PC-3 (cell line): Measurements from ENCODE around the gene PLSCR3. TPM values are rescaled to one million over a fixed set of nuclear protein-coding genes. Genes with fewer than 3 reads are reported as not detected.
A peak's percentile ranks its signal among the peaks of the same experiment; 100 is the strongest.

Source experiments
- ATAC-seq: fragments of 200-7000 bp; cut with Tn5 transposase; 2 replicates; pipeline ENCODE4 v1.9.1; 2020; ENCODE audit warnings: mild to moderate bottlenecking, moderate library complexity
- BruUV-seq: library from RNA; stranded (reverse); fragments of 400-500 nt; replicated peaks from 2 replicates; lab custom pipeline; 2021; lab: Mats Ljungman, UMichigan
- CTCF ChIA-PET: fragments of 300-600 bp; sonication (Branson Sonifier 250); formaldehyde crosslinking; loops from one replicate; lab custom pipeline; 2022; ENCODE audit warnings: antibody characterized with exemption; lab: Charles Lee
- POLR2A ChIA-PET: fragments of 300-600 bp; sonication (Branson Sonifier 250); formaldehyde crosslinking; loops from one replicate; lab custom pipeline; 2022; ENCODE audit warnings: antibody characterized with exemption; ENCODE audit not compliant: unreplicated experiment; lab: Charles Lee
- DNase-seq: peaks from one replicate; pipeline ENCODE4 v3.0.0-alpha.2; 2015
- H2AFZ ChIP-seq: fragments of 300-600 bp; sonication (generic); 2 replicates; pipeline ENCODE4 v1.6.0; 2016; ENCODE audit warnings: antibody characterized with exemption, low read length
- H3F3A ChIP-seq: fragments of 300-600 bp; sonication (generic); one replicate; pipeline ENCODE4 v1.6.0; 2017; ENCODE audit warnings: antibody characterized with exemption, low read length, control low read depth, mild to moderate bottlenecking; ENCODE audit not compliant: unreplicated experiment
- H3K27ac ChIP-seq: fragments of 300-600 bp; sonication (generic); 2 replicates; pipeline ENCODE4 v1.5.1; 2016; ENCODE audit warnings: mild to moderate bottlenecking, low read length
- H3K27me3 ChIP-seq: fragments of 300-600 bp; sonication (generic); 2 replicates; pipeline ENCODE4 v1.6.1; 2016; ENCODE audit warnings: low read length, mixed read lengths
- H3K36me3 ChIP-seq: fragments of 300-600 bp; sonication (generic); 2 replicates; pipeline ENCODE4 v1.6.1; 2016; ENCODE audit warnings: low read depth, mixed run types, low read length, mixed read lengths
- H3K4me1 ChIP-seq: fragments of 300-600 bp; sonication (generic); 2 replicates; pipeline ENCODE4 v1.5.1; 2016; ENCODE audit warnings: low read length; ENCODE audit not compliant: insufficient read depth
- H3K4me2 ChIP-seq: fragments of 300-600 bp; sonication (generic); 2 replicates; pipeline ENCODE4 v1.6.0; 2016; ENCODE audit warnings: low read length
- H3K4me3 ChIP-seq: fragments of 300-600 bp; sonication (generic); 2 replicates; pipeline ENCODE4 v1.5.1; 2016; ENCODE audit warnings: mild to moderate bottlenecking, low read length, mixed read lengths
- H3K79me2 ChIP-seq: fragments of 300-600 bp; sonication (generic); 2 replicates; pipeline ENCODE4 v1.6.1; 2017; ENCODE audit warnings: low read length, mixed read lengths
- H3K9ac ChIP-seq: fragments of 300-600 bp; sonication (generic); 2 replicates; pipeline ENCODE4 v1.6.0; 2016; ENCODE audit warnings: mild to moderate bottlenecking, low read length
- H3K9me2 ChIP-seq: fragments of 300-600 bp; sonication (generic); replicated peaks from 2 replicates; pipeline ENCODE4 v1.6.1; 2016; ENCODE audit warnings: mixed run types, low read length, mixed read lengths
- H3K9me3 ChIP-seq: fragments of 300-600 bp; sonication (generic); 2 replicates; pipeline ENCODE4 v1.6.1; 2016; ENCODE audit warnings: low read length, mixed read lengths
- H4K20me1 ChIP-seq: fragments of 300-600 bp; sonication (generic); 2 replicates; pipeline ENCODE4 v1.6.1; 2016; ENCODE audit warnings: low read length, mixed read lengths
- EZH2 ChIP-seq: fragments of 300-600 bp; sonication (generic); IDR thresholded peaks from one replicate; pipeline ENCODE4 v1.6.1; 2017; ENCODE audit warnings: antibody characterized with exemption, mild to moderate bottlenecking, low read length; ENCODE audit not compliant: unreplicated experiment
- EZH2phosphoT487 ChIP-seq: fragments of 300-600 bp; sonication (generic); IDR thresholded peaks from 2 replicates; pipeline ENCODE4 v1.6.1; 2018; ENCODE audit warnings: mild to moderate bottlenecking, antibody characterized with exemption, low read length, borderline replicate concordance
- intact Hi-C: fragments of 100-400 bp; cut with micrococcal nuclease; formaldehyde crosslinking; loops from 2 replicates; pipeline ENCODE4 v1.9.0; 2023
- total RNA-seq: library from RNA; depleted of rRNA; stranded (reverse); fragments of >200 nt; gene quantifications from 2 replicates; pipeline ENCODE4 v1.2.3, GENCODE V29; 2014
- TF ChIP-seq, protein P1 (sequence below): fragments of 300-600 bp; sonication (generic); conservative IDR thresholded peaks from 2 replicates; pipeline ENCODE4 v1.5.1; 2017; ENCODE audit warnings: antibody characterized with exemption, low read depth, mild to moderate bottlenecking, low read length

PLSCR3 gene
- total RNA-seq, 1 experiment from 2014 or later, result 62.7 TPM

DNA sequence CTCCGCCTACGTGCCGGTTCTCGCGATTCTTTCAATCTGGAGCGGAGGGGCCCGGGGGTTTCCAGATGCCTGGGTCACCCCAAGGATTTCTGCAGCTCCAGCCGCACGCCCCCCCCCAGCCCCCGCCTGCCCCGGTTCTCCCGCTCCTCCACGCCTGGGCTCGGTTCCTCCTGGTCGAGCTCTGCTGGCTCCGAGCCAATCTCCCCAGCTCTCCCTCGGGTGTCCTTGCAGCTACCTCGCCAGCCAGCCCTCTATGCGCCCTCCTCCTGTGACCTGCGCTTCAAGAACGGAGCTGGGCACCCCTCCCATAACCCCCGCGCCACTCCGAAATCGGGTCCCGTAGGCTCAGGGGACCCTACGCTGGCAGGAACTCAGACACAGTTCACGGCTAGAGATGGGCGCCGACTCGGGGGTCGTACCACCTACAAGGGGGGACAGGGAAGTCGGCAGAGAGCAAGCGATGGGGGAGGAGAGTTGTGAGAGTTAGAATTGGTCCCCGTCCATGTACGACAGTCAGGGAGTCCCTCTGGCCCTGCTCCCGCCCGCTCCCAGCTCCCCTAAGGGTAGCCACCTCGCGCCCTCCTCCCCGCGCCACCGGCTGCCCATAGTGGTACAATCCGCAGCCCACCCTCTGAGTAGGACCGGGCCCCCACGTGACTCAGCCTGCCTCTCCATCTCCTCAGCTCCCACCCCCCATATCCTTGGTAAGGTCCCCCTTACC is 45.9 kb upstream of the PLSCR3 start:
- H4K20me1 ChIP-seq, result no peaks in the 10 kb centered on the region
- peak overlapping the region; percentile 48 for H3K9ac ChIP-seq
- ATAC-seq, result no peak
- no TSS peak for BruUV-seq
- H3K36me3 ChIP-seq, result no peaks in the 10 kb centered on the region
- H3K4me3 ChIP-seq, result peak overlapping the region; percentile 74
- intact Hi-C loops, result no loop called here
- peak overlapping the region; percentile 81 for H2AFZ ChIP-seq
- peak overlapping the region; percentile 98 for H3K4me2 ChIP-seq
- ChIA-PET POLR2A (interaction anchor here (0.7 kb wide), 1 partner anchor 247 kb away, joined by 5 read pairs; no protein-coding TSS in a partner anchor), CTCF (interaction anchor here (0.5 kb wide), 1 partner anchor 14 kb away, joined by 3 read pairs; no protein-coding TSS in a partner anchor)
- TF ChIP-seq EZH2phosphoT487, result no peak
- no peak for TF ChIP-seq EZH2
- TF ChIP-seq, protein P1, sequence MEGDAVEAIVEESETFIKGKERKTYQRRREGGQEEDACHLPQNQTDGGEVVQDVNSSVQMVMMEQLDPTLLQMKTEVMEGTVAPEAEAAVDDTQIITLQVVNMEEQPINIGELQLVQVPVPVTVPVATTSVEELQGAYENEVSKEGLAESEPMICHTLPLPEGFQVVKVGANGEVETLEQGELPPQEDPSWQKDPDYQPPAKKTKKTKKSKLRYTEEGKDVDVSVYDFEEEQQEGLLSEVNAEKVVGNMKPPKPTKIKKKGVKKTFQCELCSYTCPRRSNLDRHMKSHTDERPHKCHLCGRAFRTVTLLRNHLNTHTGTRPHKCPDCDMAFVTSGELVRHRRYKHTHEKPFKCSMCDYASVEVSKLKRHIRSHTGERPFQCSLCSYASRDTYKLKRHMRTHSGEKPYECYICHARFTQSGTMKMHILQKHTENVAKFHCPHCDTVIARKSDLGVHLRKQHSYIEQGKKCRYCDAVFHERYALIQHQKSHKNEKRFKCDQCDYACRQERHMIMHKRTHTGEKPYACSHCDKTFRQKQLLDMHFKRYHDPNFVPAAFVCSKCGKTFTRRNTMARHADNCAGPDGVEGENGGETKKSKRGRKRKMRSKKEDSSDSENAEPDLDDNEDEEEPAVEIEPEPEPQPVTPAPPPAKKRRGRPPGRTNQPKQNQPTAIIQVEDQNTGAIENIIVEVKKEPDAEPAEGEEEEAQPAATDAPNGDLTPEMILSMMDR, result no peak
- no peaks in the 10 kb centered on the region for H3K9me3 ChIP-seq
- DNase-seq, result peak; percentile 28
- H3F3A ChIP-seq, result no peaks in the 10 kb centered on the region
- peaks cover 4% of the 10 kb centered on the region; the same call in 1 of the 2 replicates for H3K4me1 ChIP-seq
- H3K79me2 ChIP-seq, result 0 out of 2 replicates have a peak, but pooled peaks cover 5% of the 10 kb centered on the region
- H3K9me2 ChIP-seq, result no peaks in the 10 kb centered on the region
- H3K27ac ChIP-seq, result no peak overlapping the region
- H3K27me3 ChIP-seq, result no peaks in the 10 kb centered on the region

DNA sequence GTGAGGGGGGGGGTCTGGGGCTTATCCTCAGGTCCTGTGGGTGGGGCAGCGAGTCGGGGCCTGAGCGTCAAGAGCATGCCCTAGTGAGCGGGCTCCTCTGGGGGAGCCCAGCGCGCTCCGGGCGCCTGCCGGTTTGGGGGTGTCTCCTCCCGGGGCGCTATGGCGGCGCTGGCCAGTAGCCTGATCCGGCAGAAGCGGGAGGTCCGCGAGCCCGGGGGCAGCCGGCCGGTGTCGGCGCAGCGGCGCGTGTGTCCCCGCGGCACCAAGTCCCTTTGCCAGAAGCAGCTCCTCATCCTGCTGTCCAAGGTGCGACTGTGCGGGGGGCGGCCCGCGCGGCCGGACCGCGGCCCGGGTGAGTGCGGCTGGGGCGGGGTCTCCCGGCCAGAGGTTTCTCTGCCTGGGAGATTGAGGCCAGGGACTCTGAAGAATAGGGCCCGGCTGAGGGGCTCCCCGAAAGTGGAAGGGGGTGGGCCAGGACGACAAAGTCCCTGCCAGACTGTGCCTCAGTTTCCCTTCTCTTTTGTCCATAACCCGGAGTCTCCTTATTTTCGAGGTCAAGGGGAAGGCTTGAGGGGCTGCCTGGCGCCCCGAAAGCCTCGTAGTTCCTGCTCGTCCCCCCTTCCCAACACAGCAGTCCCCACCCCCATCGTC is 45.3 kb upstream of the PLSCR3 start, which contains the start of gene FGF11:
FGF11 (plus strand) TSS at position 51 of the 651 bp plus-strand sequence; CDS start at position 160, 109 bp downstream.
- TF ChIP-seq, protein P1, result no peak
- TF ChIP-seq EZH2phosphoT487, result no peak
- no peak for TF ChIP-seq EZH2
- ChIA-PET POLR2A (no interaction called here), CTCF (interaction anchor here (0.5 kb wide), 1 partner anchor 15 kb away, joined by 3 read pairs; no protein-coding TSS in a partner anchor)
- Histone ChIP-seq H3K9me3 (no peaks in the 10 kb centered on the region), H4K20me1 (no peaks in the 10 kb centered on the region), H3K4me1 (peaks cover 4% of the 10 kb centered on the region; the same call in 1 of the 2 replicates), H3K27ac (no peak within 1 kb of the TSS), H2AFZ (peak within 1 kb of the TSS; percentile 81), H3K36me3 (no peaks in the 10 kb centered on the region), H3K27me3 (no peaks in the 10 kb centered on the region), H3K9me2 (no peaks in the 10 kb centered on the region), H3K4me3 (peak within 1 kb of the TSS; percentile 74), H3K9ac (peak within 1 kb of the TSS; percentile 48), H3K4me2 (peak within 1 kb of the TSS; percentile 98), H3K79me2 (0 out of 2 replicates have a peak, but pooled peaks cover 5% of the 10 kb centered on the region), H3F3A (no peaks in the 10 kb centered on the region)
- BruUV-seq, result no TSS peak
- ATAC-seq (no peak), DNase-seq (no peak)
- intact Hi-C loops, result loop anchor here (5.0 kb wide), 2 partner anchors 87 to 248 kb away; partner anchors contain the start of genes KCTD11, TP53 and WRAP53
